Glutamatergic neuron (in vitro differentiated cells): ENCODE results near the gene CASQ2. TPM values are rescaled to one million over a fixed set of nuclear protein-coding genes. Genes with fewer than 3 reads are reported as not detected.

Experiments used
- DNase-seq: peaks from one replicate; pipeline ENCODE4 v3.0.0; 2022
- H3K27ac Mint-ChIP-seq: one replicate; pipeline ENCODE4 v1.8.0; 2020; ENCODE audit warnings: mild to moderate bottlenecking, mixed read lengths, inconsistent platforms; ENCODE audit not compliant: unreplicated experiment
- H3K27me3 Mint-ChIP-seq: one replicate; pipeline ENCODE4 v1.8.0; 2020; ENCODE audit warnings: mild to moderate bottlenecking, moderate library complexity, mixed read lengths, inconsistent platforms; ENCODE audit not compliant: unreplicated experiment
- H3K36me3 Mint-ChIP-seq: one replicate; pipeline ENCODE4 v1.8.0; 2020; ENCODE audit warnings: mild to moderate bottlenecking, mixed read lengths, inconsistent platforms; ENCODE audit not compliant: unreplicated experiment
- H3K4me1 Mint-ChIP-seq: one replicate; pipeline ENCODE4 v1.8.0; 2020; ENCODE audit warnings: mild to moderate bottlenecking, low read depth, mixed read lengths, inconsistent platforms; ENCODE audit not compliant: unreplicated experiment
- H3K4me3 Mint-ChIP-seq: one replicate; pipeline ENCODE4 v1.8.0; 2020; ENCODE audit warnings: mild to moderate bottlenecking, mixed read lengths, inconsistent platforms; ENCODE audit not compliant: unreplicated experiment
- H3K9me3 Mint-ChIP-seq: one replicate; pipeline ENCODE4 v1.8.0; 2020; ENCODE audit warnings: mild to moderate bottlenecking, moderate library complexity, mixed read lengths, inconsistent platforms; ENCODE audit not compliant: unreplicated experiment
- total RNA-seq: library from RNA; stranded (reverse); fragmentation: NEBNext Ultra II Directional; extraction: Animal tissue kit (Norgen Biotek cat#: 25700); gene quantifications from one replicate; pipeline ENCODE4 v1.2.1, GENCODE V29; 2021; ENCODE audit not compliant: unreplicated experiment
- TF ChIP-seq, protein P1 (sequence below): fragments of 200-600 bp; sonication (generic); IDR thresholded peaks from one replicate; pipeline ENCODE4 v1.5.0; 2021; ENCODE audit not compliant: partially characterized antibody, unreplicated experiment

The CASQ2 gene
- total RNA-seq, 1 donor from 2014 or later: not detected

DNA sequence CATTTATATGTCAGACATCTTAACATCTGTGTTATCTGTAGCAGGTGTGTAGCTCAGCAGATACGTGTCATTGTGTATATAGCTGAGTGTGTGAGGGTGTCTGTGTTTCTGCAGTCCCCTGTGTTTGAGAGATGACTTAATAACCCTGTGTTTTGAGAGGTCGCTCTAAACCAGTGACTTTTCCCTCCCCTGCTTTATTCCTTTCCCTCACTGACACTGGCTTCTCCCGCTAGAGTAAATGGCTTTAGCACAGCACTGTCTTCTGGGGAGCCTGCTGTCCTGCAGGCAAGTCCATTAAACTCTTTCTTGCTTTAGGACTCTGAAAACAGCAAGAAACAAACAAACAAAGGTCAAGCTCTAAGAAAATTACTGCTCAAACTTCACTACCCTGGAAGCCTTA lies 73.7 kb downstream of the CASQ2 start:
- Mint-ChIP-seq H3K27me3 (peaks cover 2% of the 10 kb centered on the region), H3K4me3 (no peak overlapping the region), H3K36me3 (no peaks in the 10 kb centered on the region), H3K9me3 (no peaks in the 10 kb centered on the region), H3K4me1 (no peaks in the 10 kb centered on the region), H3K27ac (no peak overlapping the region)
- TF ChIP-seq, protein P1, sequence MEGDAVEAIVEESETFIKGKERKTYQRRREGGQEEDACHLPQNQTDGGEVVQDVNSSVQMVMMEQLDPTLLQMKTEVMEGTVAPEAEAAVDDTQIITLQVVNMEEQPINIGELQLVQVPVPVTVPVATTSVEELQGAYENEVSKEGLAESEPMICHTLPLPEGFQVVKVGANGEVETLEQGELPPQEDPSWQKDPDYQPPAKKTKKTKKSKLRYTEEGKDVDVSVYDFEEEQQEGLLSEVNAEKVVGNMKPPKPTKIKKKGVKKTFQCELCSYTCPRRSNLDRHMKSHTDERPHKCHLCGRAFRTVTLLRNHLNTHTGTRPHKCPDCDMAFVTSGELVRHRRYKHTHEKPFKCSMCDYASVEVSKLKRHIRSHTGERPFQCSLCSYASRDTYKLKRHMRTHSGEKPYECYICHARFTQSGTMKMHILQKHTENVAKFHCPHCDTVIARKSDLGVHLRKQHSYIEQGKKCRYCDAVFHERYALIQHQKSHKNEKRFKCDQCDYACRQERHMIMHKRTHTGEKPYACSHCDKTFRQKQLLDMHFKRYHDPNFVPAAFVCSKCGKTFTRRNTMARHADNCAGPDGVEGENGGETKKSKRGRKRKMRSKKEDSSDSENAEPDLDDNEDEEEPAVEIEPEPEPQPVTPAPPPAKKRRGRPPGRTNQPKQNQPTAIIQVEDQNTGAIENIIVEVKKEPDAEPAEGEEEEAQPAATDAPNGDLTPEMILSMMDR: no peak
- DNase-seq: no peak

- no peaks in the 10 kb centered on the region for H3K27me3 Mint-ChIP-seq
- no peaks in the 10 kb centered on the region for H3K4me1 Mint-ChIP-seq
- H3K4me3 Mint-ChIP-seq: no peak overlapping the region
- TF ChIP-seq, protein P1: no peak
- no peak for DNase-seq
- H3K36me3 Mint-ChIP-seq: no peaks in the 10 kb centered on the region
- no peaks in the 10 kb centered on the region for H3K9me3 Mint-ChIP-seq
- H3K27ac Mint-ChIP-seq: no peak overlapping the region
Measured at GRCh38 chr1:115692224-115692623, 76.3 kb downstream of the CASQ2 start.

DNA sequence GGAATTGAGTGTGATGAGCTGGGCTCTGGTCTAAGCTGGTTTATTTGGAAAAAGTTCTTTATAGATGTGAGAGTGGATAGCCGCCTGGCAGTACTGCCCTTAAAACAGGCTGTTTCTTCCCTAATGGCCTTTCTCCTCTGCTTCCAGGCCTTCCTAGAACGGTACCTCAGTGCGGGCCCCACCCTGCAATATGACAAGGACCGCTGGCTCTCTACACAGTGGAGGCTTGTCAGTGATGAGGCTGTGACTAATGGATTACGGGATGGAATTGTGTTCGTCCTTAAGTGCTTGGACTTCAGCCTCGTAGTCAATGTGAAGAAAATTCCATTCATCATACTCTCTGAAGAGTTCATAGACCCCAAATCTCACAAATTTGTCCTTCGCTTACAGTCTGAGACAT lies 77.5 kb downstream of the CASQ2 start:
- no peaks in the 10 kb centered on the region for H3K9me3 Mint-ChIP-seq
- no peak overlapping the region for H3K27ac Mint-ChIP-seq
- no peaks in the 10 kb centered on the region for H3K27me3 Mint-ChIP-seq
- H3K36me3 Mint-ChIP-seq: no peaks in the 10 kb centered on the region
- DNase-seq: no peak
- TF ChIP-seq, protein P1: no peak
- no peak overlapping the region for H3K4me3 Mint-ChIP-seq
- H3K4me1 Mint-ChIP-seq: no peaks in the 10 kb centered on the region

DNA sequence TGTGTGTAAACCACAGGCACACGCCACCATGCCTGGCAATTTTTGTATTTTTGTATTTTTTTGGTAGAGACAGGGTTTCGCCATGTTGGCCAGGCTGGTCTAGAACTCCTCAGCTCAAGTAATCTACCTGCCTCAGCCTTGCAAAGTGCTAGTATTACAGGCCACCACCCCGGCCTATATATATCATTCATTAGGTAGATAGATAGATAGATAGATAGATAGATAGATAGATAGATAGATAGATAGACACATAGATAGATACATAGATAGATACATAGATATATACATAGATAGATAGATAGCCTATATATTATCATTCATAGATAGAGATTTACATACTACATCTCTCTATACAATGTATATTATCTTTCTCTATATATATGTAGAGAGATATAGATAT lies 80.8 kb downstream of the CASQ2 start:
- TF ChIP-seq, protein P1: no peak

GRCh38 chr1:115685029-115685705 lies 83.3 kb downstream of the CASQ2 start:
- Mint-ChIP-seq H3K4me1 (no peaks in the 10 kb centered on the region), H3K36me3 (no peaks in the 10 kb centered on the region), H3K27ac (no peak overlapping the region), H3K9me3 (peaks cover 1% of the 10 kb centered on the region), H3K4me3 (no peak overlapping the region), H3K27me3 (no peaks in the 10 kb centered on the region)
- TF ChIP-seq, protein P1: no peak
- no peak for DNase-seq

More for the DNA sequence above, 80.8 kb downstream of the CASQ2 start:
- no peak for DNase-seq
- Mint-ChIP-seq H3K27ac (no peak overlapping the region), H3K9me3 (peaks cover 1% of the 10 kb centered on the region), H3K4me1 (no peaks in the 10 kb centered on the region), H3K27me3 (no peaks in the 10 kb centered on the region), H3K4me3 (no peak overlapping the region), H3K36me3 (no peaks in the 10 kb centered on the region)
